Trophoblast cell (in vitro differentiated cells and primary cell): Measurements from ENCODE around the gene FDPS.
"Not testable (repeated sequence)": the region's sequence is repeated elsewhere in the genome, so short reads cannot be mapped to it uniquely, and the experiment has no call there.

Experiments
- DNase-seq, 2 donors: peaks; one replicate each; pipeline ENCODE4 v3.0.0-alpha.2; 2016
- H2AFZ ChIP-seq: 2 replicates; pipeline ENCODE4 v1.6.1; 2013; ENCODE audit warnings: low read length, moderate library complexity, mild to moderate bottlenecking; ENCODE audit not compliant: insufficient read depth, poor library complexity
- H2AK5ac ChIP-seq: 2 replicates; pipeline ENCODE4 v1.6.1; 2013; ENCODE audit warnings: mild to moderate bottlenecking, low read length
- H2BK120ac ChIP-seq: 2 replicates; pipeline ENCODE4 v1.6.1; 2013; ENCODE audit warnings: low read length, mild to moderate bottlenecking, moderate library complexity; ENCODE audit not compliant: insufficient read depth, poor library complexity
- H2BK12ac ChIP-seq: 2 replicates; pipeline ENCODE4 v1.6.1; 2013; ENCODE audit warnings: mild to moderate bottlenecking, low read length, moderate library complexity
- H2BK5ac ChIP-seq: 2 replicates; pipeline ENCODE4 v1.6.1; 2013; ENCODE audit warnings: low read length, low read depth, moderate library complexity, mild to moderate bottlenecking; ENCODE audit not compliant: poor library complexity
- H3K14ac ChIP-seq: 2 replicates; pipeline ENCODE4 v1.6.1; 2013; ENCODE audit warnings: mild to moderate bottlenecking, low read length
- H3K18ac ChIP-seq: 2 replicates; pipeline ENCODE4 v1.6.1; 2013; ENCODE audit warnings: mild to moderate bottlenecking, low read length
- H3K23ac ChIP-seq: 2 replicates; pipeline ENCODE4 v1.6.1; 2013; ENCODE audit warnings: low read length
- H3K27ac ChIP-seq: 2 replicates; pipeline ENCODE4 v1.5.1; 2013; ENCODE audit warnings: low read depth, mild to moderate bottlenecking, inconsistent platforms, low read length, moderate library complexity
- H3K27me3 ChIP-seq: 2 replicates; pipeline ENCODE4 v1.6.1; 2013; ENCODE audit warnings: inconsistent platforms, mild to moderate bottlenecking, low read length, moderate library complexity; ENCODE audit not compliant: insufficient read depth
- H3K36me3 ChIP-seq, 2 experiments: 1 replicate in 1 of 2; 2 replicates in 1 of 2; pipeline ENCODE4 v1.6.1; 2013; ENCODE audit warnings: low read length in 2 of 2, mild to moderate bottlenecking in 2 of 2, moderate library complexity in 1 of 2; ENCODE audit not compliant: insufficient read depth in 2 of 2, control insufficient read depth in 1 of 2
- H3K4ac ChIP-seq: 2 replicates; pipeline ENCODE4 v1.6.1; 2013; ENCODE audit warnings: low read depth, mild to moderate bottlenecking, low read length, moderate library complexity
- H3K4me1 ChIP-seq, 2 experiments: 1 replicate in 1 of 2; 2 replicates in 1 of 2; pipeline ENCODE4 v1.6.1; 2013; ENCODE audit warnings: low read length in 2 of 2, mild to moderate bottlenecking in 2 of 2, moderate library complexity in 1 of 2; ENCODE audit not compliant: insufficient read depth in 2 of 2, control insufficient read depth in 1 of 2
- H3K4me2 ChIP-seq: 2 replicates; pipeline ENCODE4 v1.6.1; 2013; ENCODE audit warnings: inconsistent platforms, mild to moderate bottlenecking, low read length, moderate library complexity
- H3K4me3 ChIP-seq: 2 replicates; pipeline ENCODE4 v1.5.1; 2013; ENCODE audit warnings: mild to moderate bottlenecking, low read depth, low read length, inconsistent platforms
- H3K79me1 ChIP-seq: one replicate; pipeline ENCODE4 v1.6.1; 2013; ENCODE audit warnings: low read length
- H3K79me2 ChIP-seq: 2 replicates; pipeline ENCODE4 v1.6.1; 2013; ENCODE audit warnings: low read length, mild to moderate bottlenecking; ENCODE audit not compliant: control insufficient read depth, insufficient read depth, poor library complexity
- H3K9ac ChIP-seq: 2 replicates; pipeline ENCODE4 v1.6.1; 2013; ENCODE audit warnings: mild to moderate bottlenecking, low read length
- H3K9me3 ChIP-seq: 2 replicates; pipeline ENCODE4 v1.6.1; 2013; ENCODE audit warnings: low read depth, mild to moderate bottlenecking, control low read depth, inconsistent platforms, low read length; ENCODE audit not compliant: insufficient read depth
- H4K12ac ChIP-seq: 2 replicates; pipeline ENCODE4 v1.6.1; 2013; ENCODE audit warnings: low read depth, mild to moderate bottlenecking, low read length, moderate library complexity
- H4K8ac ChIP-seq: 2 replicates; pipeline ENCODE4 v1.6.1; 2013; ENCODE audit warnings: low read depth, mild to moderate bottlenecking, low read length, moderate library complexity
- H4K91ac ChIP-seq: one replicate; pipeline ENCODE4 v1.6.1; 2013; ENCODE audit warnings: low read depth, mild to moderate bottlenecking, low read length, moderate library complexity
- WGBS: extraction: QIAGEN DNeasy Blood & Tissue Kit; methylation state at CpG from one replicate; pipeline ENCODE4 v1.1.7; 2013; ENCODE audit warnings: missing lambda C conversion rate; ENCODE audit not compliant: insufficient read length, insufficient coverage; ENCODE audit errors: extremely low coverage; 5-methylcytosine and 5-hydroxymethylcytosine counted together

Gene FDPS

DNA sequence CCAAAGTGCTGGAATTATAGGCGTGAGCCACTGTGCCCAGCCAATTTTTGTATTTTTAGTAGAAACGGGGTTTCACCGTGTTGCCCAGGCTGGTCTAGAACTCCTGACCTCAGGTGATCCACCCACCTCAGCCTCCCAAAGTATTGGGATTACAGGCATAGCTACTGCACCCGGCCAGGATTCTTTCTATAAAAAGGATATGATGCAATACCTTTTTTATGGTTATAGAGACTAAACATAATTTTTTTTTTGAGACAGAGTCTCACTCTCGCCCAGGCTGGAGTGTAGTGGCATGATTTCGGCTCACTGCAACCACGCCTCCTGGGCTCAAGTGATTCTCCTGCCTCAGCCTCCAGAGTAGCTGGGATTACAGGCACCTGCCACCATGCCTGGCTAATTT is 20.2 kb downstream of the FDPS start:
- not testable (repeated sequence) for H2BK120ac ChIP-seq, H4K8ac ChIP-seq, H3K4me3 ChIP-seq, H3K23ac ChIP-seq, H2AK5ac ChIP-seq, H2BK12ac ChIP-seq, H3K4me1 ChIP-seq, H3K9ac ChIP-seq, H2BK5ac ChIP-seq, H3K27me3 ChIP-seq, H2AFZ ChIP-seq, H3K27ac ChIP-seq, H3K14ac ChIP-seq, H3K79me2 ChIP-seq, H3K4ac ChIP-seq, H3K9me3 ChIP-seq, H4K91ac ChIP-seq, DNase-seq, H4K12ac ChIP-seq, H3K18ac ChIP-seq, H3K4me2 ChIP-seq
- WGBS = no CpG with 5 or more reads among the region's 7 CpGs
- Histone ChIP-seq H3K79me1 (peaks cover 12% of the 10 kb centered on the region), H3K36me3 (peaks cover 33 to 36% of the 10 kb centered on the region in 2 experiments)

DNA sequence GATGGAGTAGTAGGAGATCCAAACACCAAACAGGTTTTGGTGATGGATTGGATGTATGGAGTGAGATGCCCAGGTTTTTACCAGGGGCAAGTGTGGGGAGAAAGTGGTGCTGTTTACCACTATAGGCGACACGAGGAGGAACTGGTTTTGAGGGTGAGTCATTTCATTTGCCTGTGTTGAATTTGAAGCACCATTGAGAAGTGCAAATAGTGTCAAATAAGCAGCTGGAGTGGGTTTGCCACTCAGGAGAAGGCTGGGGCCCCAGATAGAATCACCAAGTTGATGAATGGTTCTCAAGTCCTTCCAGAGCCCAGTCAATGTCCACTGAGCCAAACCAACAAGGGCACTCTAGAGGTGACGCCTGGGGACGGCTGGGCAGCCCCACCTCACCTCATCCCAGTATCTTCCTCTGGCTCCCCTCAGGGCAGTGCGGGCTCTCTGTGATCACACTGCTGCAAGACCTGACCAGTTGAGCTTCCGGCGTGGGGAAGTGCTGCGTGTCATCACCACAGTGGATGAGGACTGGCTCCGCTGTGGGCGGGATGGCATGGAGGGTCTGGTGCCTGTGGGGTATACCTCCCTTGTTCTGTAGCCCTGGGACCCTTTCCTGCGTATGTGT is 21.4 kb downstream of the FDPS start:
- peaks cover 38 to 43% of the 10 kb centered on the region in 2 experiments for H3K36me3 ChIP-seq
- no peak overlapping the region for H2AFZ ChIP-seq
- no peak overlapping the region for H2BK120ac ChIP-seq
- no peak overlapping the region for H3K18ac ChIP-seq
- H3K4me3 ChIP-seq = no peak overlapping the region
- peaks cover 3% of the 10 kb centered on the region for H3K79me1 ChIP-seq
- H3K9me3 ChIP-seq = no peaks in the 10 kb centered on the region
- no peak overlapping the region for H4K91ac ChIP-seq
- H2AK5ac ChIP-seq = no peak overlapping the region
- H3K23ac ChIP-seq = no peak overlapping the region
- no peak overlapping the region for H2BK12ac ChIP-seq
- no peak overlapping the region for H3K4ac ChIP-seq
- H4K8ac ChIP-seq = no peak overlapping the region
- peaks cover 3% of the 10 kb centered on the region for H3K79me2 ChIP-seq
- no peak overlapping the region for H3K27ac ChIP-seq
- peak; percentile 67 to 73 for DNase-seq
- H3K9ac ChIP-seq = no peak overlapping the region
- no CpG with 5 or more reads among the region's 11 CpGs for WGBS
- H3K4me2 ChIP-seq = no peak overlapping the region
- H4K12ac ChIP-seq = no peak overlapping the region
- no peak overlapping the region for H2BK5ac ChIP-seq
- H3K4me1 ChIP-seq = peaks cover 6 to 7% of the 10 kb centered on the region in 2 experiments
- no peak overlapping the region for H3K14ac ChIP-seq
- no peaks in the 10 kb centered on the region for H3K27me3 ChIP-seq

DNA sequence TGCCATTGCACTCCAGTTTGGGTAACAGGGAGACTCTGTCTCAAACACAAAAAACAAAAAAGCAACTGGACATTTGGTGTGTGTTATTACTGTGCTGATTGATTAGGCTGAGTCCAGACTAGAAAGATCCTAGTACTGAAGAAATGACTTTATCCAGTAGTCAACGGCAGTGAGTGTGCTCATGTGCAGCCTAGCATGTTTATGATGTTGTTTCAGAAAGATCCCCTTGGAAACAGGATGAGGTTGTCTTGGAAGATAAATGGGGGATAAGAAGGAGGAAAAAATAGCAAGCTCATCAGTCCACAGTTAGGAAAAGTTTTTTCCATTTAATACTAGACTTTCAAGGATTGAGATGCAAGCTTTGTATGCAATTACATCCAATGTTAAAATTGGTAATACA is 26.3 kb downstream of the FDPS start:
- Histone ChIP-seq H3K18ac (no peak overlapping the region), H4K8ac (no peak overlapping the region), H3K4me3 (no peak overlapping the region), H4K12ac (no peak overlapping the region), H3K9ac (no peak overlapping the region), H3K4me2 (no peak overlapping the region), H4K91ac (no peak overlapping the region), H2AFZ (no peak overlapping the region), H3K27me3 (no peaks in the 10 kb centered on the region), H3K23ac (no peak overlapping the region), H2BK5ac (no peak overlapping the region), H3K36me3 (peaks cover 21 to 37% of the 10 kb centered on the region in 2 experiments), H2BK120ac (no peak overlapping the region), H3K9me3 (no peaks in the 10 kb centered on the region), H2AK5ac (no peak overlapping the region), H3K79me1 (no peaks in the 10 kb centered on the region), H3K4ac (no peak overlapping the region), H3K14ac (no peak overlapping the region), H2BK12ac (no peak overlapping the region), H3K79me2 (no peaks in the 10 kb centered on the region), H3K27ac (no peak overlapping the region), H3K4me1 (no peaks in the 10 kb centered on the region)
- WGBS = no CpG with 5 or more reads among the region's 1 CpG
- no peak for DNase-seq

DNA sequence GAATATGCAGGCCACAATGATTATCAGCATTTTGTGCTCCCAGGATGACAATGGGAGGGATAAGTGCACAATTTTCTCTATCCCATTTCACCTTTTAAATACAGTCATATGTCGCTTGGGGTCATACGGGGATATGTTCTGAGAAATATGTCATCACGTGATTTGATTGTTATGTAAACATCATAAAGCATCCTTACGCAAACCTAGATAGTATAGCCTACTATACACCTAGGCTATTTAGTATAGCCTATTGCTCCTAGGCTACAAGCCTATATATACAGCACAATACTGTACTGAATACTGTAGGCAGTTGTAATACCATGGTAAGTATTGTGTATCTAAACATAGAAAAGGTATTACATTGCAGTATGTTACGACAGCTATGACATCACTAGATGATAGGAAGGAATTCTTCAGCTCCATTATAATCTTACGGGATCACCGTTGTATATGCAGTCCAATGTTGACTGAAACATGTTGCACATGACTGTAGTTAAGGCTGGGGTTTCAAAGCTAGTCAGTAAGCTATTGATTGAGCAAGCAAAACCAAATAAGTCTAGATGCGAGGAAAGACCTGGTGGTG is 30.9 kb downstream of the FDPS start:
- Histone ChIP-seq H3K4me1 (no peaks in the 10 kb centered on the region), H3K27ac (no peak overlapping the region), H3K9ac (no peak overlapping the region), H3K36me3 (peaks cover 18 to 41% of the 10 kb centered on the region in 2 experiments), H3K79me2 (no peaks in the 10 kb centered on the region), H2BK5ac (no peak overlapping the region), H2AK5ac (no peak overlapping the region), H2BK12ac (no peak overlapping the region), H3K23ac (no peak overlapping the region), H4K91ac (no peak overlapping the region), H3K27me3 (no peaks in the 10 kb centered on the region), H3K4me3 (no peak overlapping the region), H4K12ac (no peak overlapping the region), H2AFZ (no peak overlapping the region), H3K4me2 (no peak overlapping the region), H3K79me1 (no peaks in the 10 kb centered on the region), H3K4ac (no peak overlapping the region), H2BK120ac (no peak overlapping the region), H4K8ac (no peak overlapping the region), H3K14ac (no peak overlapping the region), H3K9me3 (no peaks in the 10 kb centered on the region), H3K18ac (no peak overlapping the region)
- DNase-seq = peak in 1 of 2 donors; percentile 30
- WGBS = no CpG with 5 or more reads among the region's 8 CpGs
